Upper lobe of left lung (tissue), 4 donors: Measurements from ENCODE around the gene STIMATE.

ENCODE experiments used
- EP300 ChIP-seq, 4 donors: sonication (generic); formaldehyde crosslinking; IDR thresholded peaks; one replicate each; pipeline ENCODE4 v1.5.1; 2017; ENCODE audit warnings: antibody characterized with exemption in 4 of 4, control low read depth in 2 of 4
- POLR2A ChIP-seq, 4 donors: fragments of 450-650 bp; IDR thresholded peaks; one replicate each; pipeline ENCODE4 v1.5.1; 2016 to 2017; ENCODE audit warnings: antibody characterized with exemption in 4 of 4, mild to moderate bottlenecking in 2 of 4
- POLR2AphosphoS5 ChIP-seq, 2 donors: sonication (generic); formaldehyde crosslinking; IDR thresholded peaks; one replicate each; pipeline ENCODE4 v1.5.1; 2017; ENCODE audit warnings: antibody characterized with exemption in 2 of 2
- TF ChIP-seq, protein P1 (sequence below), 6 experiments: fragments of 450-650 bp in 4 of 6; fragments of 200-600 bp in 2 of 6; sonication (generic) in 2 of 6; IDR thresholded peaks; one replicate each; pipeline ENCODE4 v1.5.1; 2016 to 2019; ENCODE audit warnings: antibody characterized with exemption in 6 of 6

DNA sequence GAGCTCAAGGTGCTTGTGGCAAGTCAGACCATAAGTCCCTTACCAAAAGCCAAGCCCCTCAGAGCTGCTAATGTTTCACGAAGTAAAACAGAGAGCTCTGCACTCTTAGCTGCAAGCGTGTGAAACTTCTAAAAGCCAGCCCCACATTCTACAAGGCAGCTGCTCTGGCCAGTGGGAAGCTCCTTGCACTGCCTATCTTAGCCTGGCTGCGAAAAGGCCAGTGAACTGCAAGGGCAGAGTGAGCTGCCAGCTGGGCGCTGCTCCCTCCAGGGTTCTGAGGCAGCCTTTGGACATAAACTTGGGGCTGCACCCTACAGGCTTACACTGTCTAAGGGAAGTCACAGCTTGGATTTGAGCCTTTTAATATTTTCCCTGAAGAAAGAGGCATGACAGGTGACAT is 60.4 kb downstream of the STIMATE start:
- TF ChIP-seq POLR2A (IDR thresholded peaks at IDR 0.05), result no peak
- TF ChIP-seq, protein P1, sequence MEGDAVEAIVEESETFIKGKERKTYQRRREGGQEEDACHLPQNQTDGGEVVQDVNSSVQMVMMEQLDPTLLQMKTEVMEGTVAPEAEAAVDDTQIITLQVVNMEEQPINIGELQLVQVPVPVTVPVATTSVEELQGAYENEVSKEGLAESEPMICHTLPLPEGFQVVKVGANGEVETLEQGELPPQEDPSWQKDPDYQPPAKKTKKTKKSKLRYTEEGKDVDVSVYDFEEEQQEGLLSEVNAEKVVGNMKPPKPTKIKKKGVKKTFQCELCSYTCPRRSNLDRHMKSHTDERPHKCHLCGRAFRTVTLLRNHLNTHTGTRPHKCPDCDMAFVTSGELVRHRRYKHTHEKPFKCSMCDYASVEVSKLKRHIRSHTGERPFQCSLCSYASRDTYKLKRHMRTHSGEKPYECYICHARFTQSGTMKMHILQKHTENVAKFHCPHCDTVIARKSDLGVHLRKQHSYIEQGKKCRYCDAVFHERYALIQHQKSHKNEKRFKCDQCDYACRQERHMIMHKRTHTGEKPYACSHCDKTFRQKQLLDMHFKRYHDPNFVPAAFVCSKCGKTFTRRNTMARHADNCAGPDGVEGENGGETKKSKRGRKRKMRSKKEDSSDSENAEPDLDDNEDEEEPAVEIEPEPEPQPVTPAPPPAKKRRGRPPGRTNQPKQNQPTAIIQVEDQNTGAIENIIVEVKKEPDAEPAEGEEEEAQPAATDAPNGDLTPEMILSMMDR (IDR thresholded peaks at IDR 0.05), result no peak
- TF ChIP-seq POLR2AphosphoS5 (IDR thresholded peaks at IDR 0.05), result no peak
- no peak for TF ChIP-seq EP300 (IDR thresholded peaks at IDR 0.05)
